IPS-NIHi7 (cell line): ENCODE data around the gene CTSO.

Experiments
- DNase-seq: peaks from one replicate; pipeline ENCODE4 v3.0.0; 2012; ENCODE audit warnings: mixed read lengths; ENCODE audit errors: extremely low spot score

The CTSO gene, protein sequence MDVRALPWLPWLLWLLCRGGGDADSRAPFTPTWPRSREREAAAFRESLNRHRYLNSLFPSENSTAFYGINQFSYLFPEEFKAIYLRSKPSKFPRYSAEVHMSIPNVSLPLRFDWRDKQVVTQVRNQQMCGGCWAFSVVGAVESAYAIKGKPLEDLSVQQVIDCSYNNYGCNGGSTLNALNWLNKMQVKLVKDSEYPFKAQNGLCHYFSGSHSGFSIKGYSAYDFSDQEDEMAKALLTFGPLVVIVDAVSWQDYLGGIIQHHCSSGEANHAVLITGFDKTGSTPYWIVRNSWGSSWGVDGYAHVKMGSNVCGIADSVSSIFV

DNA sequence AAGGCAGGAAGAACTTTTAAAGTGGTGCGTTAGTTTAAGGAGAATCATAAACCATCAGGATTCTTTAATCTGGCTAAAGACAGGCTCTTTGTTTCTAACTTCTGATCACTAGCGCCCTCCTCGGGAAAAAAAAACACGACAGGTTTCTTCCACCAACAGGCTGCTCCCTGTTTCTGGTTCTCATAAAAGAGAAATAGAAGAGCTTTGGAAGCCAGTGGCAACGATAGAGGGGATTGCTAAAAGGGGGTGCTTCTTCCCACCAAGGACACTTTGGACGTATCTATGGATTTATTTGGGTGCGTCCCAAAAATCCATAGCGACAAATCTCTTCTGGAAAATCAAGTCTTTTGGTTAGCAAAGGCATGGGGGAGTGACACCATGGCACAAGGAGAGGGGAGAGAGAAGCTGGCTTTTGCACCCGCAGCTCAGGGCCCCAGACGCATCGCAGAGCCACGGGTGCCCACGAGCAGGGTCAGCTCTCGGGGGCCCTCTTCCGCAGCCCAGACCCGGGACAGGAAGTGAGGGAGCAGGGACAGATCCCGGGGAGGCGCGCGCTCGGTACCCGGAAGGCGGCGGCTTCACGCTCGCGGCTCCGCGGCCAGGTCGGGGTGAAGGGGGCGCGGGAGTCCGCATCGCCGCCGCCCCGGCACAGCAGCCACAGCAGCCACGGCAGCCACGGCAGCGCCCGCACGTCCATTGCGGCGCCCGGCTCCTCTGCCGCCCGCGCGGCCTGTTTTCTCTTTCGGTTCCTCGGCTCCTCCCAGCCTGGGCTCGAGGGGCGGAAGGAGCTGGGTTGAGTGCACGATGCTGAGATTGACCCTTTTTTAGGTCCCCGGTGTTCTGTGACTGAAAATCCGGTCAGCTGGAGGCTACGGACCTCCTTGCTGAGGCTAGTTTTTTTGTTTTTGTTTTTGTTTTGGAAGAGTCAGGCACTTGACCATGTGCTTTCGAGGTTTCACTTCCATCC is at the start of gene CTSO:
Gene CTSO, minus strand, starts transcription at position 716 of the 967 bp plus-strand sequence. Its CDS starts 19 bp downstream, at position 697.
- DNase-seq, result peak; percentile 66

DNA sequence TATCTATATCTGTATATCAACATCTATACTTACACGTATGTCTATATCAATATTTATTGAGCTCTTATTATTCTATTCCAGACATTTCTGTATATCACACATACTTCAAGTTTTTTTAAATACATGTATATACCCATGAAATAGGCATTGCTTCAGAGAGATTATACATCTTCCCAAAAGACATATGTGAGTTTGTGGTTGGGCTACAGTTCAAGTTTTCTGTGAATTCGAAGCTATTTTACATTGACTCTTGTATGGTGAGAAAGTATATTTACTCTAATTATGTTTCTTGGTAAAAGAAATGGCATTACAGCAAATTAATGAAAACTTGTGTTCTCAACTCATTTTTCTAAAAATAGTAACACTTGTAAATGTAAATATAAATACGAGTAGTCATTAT is 46.8 kb upstream of the CTSO start:
- DNase-seq, result no peak

DNA sequence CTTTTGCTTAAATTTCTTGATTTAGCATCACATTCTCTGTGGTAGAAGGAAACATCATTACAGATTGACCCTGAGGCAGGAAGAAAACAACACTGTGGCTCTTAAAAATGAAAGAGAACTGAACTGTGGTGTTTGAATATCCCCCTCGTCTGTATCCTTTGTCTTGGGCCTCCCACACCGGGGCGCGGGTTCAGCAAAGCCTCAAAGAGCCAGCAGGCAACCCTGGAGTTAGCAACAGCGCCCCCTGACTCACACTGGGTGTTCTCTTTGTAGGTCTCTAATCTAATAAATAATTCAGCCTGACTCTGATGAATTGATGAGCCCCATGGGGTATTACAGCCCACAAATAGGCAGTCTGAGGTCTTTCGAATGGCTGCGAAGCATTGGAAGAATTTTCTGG is 46.1 kb upstream of the CTSO start:
- peak; percentile 75 for DNase-seq

DNA sequence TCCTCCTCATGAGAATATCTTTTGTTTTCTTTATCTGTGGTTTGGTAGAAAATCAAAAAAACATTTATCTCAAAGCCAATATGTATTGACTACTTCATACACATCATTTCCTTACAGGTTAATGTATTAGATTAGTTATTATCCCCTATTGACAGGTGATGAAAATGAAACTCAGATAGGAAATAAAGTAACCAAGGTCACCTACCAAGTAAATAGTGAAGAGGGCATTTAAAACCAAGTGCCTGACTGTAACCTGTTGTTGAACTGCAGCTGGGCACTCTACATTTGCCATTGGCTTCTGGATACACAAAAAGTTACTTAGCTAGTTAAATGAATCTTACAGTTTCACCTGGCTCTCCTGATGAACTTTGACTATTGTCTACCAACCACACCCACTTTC is 41.4 kb upstream of the CTSO start:
- DNase-seq, result no peak

DNA sequence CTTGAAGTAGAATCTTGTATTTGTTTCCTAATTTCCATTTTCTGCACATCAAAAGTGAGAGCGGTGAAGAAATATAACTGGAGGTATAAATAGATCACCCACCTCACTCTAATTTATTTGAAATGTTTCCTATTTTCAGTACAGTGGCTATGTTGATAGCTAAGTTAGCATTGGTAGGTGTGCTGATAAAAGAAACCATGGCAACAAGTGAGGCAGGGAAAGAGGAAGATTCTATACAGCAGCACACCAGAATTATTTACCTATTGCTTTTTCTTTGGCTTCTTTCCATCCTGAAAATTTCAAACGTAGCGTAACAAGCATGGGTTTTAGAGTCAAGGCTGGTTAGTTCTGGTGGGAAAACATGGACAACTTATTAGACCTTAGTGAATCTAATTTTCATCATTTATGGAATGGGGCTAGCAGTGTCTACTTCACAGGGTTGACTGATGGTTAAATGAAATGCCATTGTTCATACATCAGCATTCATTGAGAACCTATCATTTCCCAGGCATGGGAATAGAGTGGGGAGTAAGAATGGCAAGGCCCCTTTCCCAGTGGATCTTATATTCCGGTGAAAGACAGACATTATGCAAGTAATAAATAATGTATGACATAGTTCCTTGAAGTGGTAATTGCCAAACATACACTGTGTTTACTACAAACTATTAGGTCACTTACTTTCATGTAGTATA is 30.6 kb upstream of the CTSO start:
- DNase-seq, result no peak

DNA sequence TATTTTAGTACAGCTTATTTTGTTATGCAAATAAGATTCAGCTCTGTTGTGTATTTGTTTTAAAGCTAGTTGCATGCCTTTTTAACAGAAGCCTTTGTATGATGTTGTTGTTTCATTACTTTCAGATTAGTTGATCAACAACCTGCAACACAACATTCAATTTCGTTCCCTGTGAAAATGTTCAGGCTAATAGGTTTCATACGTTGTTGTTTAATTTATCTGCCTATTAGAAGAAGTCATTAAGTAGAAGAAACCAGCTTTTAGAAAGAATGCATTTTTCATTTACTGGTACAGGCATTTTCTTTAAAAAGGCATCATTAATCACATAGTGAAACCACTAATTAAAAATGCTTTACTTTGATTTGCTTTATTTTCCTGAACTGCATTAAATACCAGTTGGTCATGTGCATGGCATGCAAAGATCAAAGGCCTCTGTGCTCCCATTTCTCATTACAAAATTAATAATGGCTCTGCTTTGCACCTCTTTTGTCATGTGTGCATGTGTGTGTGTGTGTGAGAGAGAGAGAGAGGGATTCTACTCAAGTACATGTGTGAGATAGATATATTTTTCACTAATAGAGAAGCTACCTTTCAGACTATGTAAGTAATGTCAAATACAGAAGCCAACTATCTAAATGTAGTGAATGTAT is 29.2 kb upstream of the CTSO start:
- no peak for DNase-seq

DNA sequence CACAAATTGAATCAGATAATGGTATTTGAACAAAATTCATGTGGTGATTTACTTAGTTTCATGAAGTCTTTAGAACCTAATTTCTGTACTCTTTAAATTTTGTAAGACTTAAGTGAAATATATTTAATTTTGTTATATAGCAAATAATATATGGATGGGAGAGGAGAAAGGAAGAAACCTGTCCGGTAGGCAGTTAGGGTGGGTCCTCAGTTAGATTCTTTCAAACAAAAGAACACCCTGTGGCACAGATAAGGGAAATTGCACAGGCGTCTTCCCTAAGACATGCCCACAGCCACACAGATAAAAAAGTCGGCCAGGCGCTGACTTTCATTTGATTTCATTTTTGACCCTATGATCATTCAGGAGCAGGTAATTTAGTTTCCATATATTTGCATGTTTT is 25.1 kb upstream of the CTSO start:
- DNase-seq, result no peak

DNA sequence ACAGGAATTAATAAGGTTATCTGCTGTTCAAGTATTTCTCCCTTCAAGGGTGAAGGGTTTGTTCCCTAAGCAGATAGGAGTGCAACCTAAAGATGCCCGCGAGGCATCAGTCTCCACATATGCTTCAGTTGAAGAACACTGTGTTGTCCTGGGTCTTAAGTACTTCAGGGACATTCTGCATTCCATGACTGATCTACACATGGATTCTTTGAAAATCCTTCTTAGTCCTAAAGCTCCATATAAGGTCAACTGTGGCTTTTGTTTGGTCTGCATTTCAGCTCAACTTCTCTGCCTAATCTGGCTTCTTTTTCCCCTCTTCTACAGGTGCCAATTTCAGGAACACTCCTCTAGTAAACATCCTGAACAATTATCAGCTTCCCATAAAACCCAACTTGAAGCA is 21.8 kb upstream of the CTSO start:
- DNase-seq, result no peak

DNA sequence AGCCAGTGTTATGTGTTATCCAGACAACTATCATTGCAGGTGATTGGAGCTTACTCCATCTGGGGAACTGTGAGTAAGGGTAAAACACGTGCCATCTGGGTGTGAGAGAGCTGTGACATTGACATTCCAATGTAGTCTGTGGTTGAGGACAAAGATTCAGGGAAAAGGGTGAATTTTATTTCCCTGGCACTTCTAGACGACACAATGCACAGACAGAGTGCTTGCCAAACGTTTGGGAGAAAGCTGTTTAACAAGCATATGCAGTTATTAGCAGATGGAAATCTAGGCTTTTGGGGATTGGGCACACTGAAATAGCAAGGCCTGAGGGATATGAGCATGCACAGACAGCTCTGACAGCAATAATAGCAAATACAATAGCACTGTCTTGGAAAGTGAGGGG is 21.3 kb upstream of the CTSO start:
- DNase-seq, result no peak

DNA sequence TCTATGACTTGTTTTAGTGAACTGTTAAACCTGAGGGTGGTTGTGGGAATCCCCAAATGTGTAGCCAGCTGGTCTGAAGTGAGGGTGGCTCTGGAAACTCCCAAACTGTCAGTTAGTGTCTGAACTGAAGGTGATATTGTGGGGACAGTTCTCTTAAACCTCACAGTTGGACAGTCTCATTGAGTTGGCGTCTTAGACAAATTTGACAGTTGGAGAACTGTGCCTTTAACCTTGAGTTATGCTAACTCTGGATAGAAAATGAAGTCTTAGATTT is 20.7 kb upstream of the CTSO start:
- no peak for DNase-seq

DNA sequence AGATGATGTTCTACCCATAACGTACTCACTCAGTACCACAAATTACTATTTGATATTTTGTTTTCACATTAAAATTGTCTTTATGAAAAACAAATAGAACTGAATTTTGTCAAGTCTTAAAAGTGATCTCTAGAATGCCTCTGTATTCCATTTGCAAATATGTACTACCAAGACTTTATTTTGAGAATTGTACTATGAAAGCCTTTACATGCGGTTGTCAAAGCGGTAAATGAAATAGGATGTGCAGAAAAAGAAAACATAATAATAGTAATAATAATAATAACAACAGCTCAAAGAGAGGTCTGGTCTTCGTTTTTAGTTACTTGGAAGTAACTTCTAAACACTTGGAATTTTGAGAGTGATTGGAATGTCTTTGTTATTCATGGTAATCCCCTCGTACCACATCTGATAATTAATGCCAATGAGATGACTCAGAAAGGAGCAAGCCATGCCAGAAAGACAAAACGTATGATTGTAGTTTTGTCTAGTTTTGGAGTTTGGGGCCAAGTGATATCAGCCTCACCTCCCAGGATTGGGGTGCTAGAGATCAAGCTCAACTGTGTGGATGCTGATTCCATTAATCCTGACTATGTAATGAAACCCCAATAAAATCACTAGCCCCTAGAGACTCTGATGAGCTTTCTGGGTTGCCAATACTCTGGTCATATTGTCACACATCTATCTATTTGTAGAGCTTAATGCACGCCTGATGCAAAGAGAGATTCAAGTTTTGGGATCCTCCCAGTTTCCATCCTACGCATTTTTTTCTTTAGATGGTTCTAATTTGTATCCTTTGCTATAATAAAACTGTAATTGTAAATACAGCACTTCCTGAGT is 20.2 kb upstream of the CTSO start:
- DNase-seq, result peak; percentile 20

DNA sequence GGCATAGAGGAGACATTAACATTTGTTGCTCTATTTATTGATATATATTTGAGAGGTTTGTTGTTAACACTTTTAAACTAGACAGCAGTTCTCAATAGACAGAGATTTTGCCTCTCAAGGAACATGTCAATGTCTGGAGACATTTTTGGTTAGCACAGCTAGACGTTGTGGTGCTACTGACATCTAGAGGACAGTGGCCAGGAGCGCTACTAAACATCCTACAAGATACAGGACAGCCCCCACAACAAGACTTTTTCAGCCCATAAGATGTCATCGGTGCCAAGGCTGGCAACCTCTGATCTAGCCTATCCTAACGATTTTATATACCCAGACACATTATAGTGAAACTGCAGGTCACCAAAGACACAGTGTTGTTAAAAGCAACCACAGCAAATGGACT is 18.4 kb upstream of the CTSO start:
- DNase-seq, result peak; percentile 42

DNA sequence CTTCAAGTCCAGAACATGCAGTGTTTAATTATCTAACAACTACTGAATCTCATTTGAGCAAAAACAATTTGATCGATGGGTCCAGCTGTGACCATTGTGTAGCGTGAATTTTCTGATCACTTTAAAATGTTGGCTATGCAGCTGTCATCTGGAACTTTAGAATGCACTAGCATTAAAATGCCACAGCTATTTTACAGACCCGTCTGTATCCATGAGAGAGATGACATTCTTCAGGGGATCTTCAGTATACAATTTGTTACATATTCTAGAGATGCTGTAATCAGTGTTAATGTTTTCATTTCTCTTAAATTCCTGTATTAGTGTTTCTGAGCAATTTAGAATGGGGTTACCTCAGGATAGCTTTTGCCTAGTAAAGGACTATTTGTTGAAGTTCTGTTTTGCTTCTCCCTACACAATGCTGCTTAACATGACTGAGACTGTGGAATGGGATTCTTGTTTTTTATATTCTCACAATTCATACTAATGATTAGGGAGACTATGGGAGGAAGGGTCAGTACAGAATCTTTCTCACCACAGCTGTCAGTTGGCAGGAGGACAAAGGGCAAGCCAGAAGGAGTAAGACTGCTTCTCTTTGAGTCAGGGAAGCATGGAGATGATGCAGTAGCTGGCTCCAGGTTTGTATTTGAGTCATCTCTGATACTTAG is 13.2 kb upstream of the CTSO start:
- no peak for DNase-seq

DNA sequence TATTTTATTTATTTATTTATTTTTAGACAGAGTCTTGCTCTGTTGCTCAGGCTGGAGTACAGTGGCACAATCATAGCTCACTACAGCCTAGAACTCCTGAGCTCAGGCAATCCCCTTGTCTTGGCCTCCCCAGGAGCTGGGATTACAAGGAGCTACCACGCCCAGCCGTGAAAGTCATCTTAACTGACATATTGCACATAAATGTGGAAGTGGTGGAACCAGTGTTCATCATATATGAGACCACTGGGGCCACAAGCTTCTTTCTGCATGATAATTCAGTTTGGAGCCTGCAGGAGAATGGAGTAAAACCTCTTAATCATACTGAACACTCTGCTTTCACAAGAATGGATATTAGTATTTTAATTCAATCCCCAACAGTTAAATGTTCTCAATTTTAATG is 12.5 kb upstream of the CTSO start:
- DNase-seq, result no peak

DNA sequence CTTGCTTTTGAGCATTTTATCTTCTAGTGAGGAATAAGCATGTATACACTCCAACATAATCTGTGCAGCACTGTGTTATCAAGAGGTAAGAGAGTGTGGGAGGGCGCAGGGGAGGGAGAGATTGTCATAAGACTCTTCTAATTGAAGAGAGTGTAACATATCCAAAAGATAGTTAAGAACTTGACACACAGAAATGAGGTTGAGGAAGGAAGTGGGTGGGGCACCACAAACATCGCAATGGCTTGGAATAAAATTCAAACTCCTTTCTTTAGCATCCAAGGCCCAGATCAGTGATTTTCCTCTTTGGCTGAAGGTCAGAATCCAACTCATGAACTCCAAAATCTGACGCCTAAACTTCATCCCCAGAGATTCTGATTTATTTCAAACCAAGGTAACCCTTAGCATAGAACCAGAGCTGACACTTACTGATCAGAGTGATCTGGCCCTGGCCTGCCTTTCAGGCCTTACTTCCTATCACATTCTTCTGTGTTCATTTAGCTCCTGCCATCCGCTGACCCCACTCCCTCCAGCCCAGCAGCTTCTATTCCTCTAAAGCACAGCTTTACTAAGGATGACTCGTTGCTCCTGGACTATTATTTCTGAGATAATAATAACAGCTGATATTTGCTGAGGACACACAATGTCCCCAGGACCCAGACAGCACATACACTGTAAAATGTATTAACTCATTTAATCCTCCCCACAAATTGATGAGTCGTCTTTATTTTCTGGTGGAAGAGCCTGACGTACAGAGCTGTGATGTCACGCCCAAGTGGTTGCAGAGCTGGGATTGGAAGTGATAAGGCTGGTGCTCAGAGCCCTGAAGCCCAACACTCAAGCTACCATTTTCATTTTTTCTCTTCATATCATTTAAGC is 10.6 kb upstream of the CTSO start:
- no peak for DNase-seq

DNA sequence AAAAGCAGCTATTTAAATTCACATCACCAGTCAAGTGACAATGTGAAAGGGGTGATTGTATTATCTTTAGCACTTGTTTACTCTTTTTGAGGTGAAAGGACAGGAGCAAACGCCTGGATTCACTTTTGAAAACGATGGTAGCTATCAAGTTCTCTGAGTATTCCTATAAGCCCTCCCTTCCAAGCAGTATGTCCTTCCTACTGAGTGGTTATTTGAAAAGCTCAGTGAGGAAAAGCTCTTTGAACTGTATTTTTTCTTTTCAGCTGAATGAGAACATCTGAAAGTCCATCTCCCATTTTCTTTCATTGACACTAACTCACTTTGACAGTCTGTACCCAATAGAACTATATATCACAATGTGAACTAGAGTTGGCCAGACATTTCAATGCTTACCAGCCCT is 9.1 kb upstream of the CTSO start:
- no peak for DNase-seq

DNA sequence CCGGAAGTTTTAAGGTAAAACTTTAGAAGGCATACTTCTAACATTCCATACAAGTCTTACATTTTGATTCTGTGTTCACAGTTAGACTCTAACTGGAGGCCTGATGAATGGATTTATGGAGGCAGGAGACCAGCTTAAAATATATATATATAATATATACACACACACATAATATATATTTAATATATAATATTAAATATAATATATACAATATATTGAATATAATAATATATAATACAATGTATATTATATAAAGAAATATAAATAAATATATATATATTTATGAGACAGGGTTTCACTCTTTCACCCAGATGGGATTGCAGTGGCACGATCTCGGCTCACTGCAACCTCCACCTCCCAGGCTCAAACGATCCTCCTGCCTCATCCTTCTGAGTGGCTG is 7.9 kb upstream of the CTSO start:
- DNase-seq, result no peak

DNA sequence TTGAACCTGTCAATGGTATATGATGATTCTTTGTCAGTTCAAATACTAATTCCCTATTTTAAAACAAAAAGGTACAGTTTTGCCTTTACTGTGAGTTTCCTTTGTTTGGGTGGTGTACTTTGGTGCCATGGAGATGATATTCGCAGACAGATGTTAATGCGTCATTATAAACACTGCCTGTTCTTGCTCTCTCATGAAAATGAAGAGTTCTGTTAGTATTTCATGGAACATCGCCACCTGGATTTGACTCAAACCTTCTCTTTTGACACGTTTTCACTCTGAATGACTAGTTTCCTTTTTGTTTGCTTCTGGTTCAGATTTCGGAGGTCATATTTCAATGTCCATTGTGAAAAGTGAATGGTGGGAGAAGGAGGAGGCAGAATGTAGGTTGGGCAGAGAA is 6.9 kb upstream of the CTSO start:
- no peak for DNase-seq

DNA sequence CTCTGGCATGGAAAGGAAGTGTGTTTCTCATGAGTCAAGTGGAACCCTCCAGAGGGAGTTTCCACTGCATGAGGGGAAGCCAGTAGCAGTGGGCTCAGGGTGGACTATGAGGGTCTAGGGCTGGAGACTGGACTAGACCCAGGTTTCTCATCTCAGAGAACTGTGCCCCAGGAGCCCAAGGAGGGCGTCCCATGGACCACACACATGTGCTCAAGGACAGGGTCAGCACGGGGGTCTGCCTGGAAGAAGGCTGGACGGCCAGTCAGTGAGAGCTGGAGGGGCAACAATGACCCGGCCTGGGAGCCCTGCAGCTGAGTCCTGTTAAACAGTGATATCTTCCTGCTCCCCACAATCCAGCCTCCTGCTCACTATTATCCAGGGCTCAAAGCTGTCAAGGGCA is 5.8 kb upstream of the CTSO start:
- no peak for DNase-seq

DNA sequence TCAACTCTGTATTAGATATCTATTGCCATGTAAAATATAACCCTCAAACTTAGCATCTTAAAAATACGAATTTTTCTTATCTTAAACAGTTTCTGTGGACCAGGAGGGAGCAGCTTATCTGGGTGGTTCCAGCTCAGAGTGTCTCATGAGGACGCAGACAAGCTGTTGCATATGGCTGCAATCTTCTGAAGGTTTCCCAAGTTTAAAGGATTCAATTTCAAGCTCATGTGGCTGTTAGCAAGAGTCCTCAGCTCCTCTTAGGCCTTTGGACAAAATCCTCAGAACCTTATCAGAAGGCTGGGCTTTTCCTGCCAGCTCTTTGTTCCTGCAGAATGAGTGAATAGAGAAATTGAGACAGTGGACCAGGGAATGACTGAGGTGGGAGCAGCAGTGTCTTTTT is 2.8 kb upstream of the CTSO start:
- DNase-seq, result no peak
